ENCODE data around the gene NDUFS2. TPM values are rescaled to one million over a fixed set of nuclear protein-coding genes. Genes with fewer than 3 reads are reported as not detected.

The NDUFS2 gene
- total RNA-seq, 1 donor from 2014 or later = 66.3 TPM

DNA sequence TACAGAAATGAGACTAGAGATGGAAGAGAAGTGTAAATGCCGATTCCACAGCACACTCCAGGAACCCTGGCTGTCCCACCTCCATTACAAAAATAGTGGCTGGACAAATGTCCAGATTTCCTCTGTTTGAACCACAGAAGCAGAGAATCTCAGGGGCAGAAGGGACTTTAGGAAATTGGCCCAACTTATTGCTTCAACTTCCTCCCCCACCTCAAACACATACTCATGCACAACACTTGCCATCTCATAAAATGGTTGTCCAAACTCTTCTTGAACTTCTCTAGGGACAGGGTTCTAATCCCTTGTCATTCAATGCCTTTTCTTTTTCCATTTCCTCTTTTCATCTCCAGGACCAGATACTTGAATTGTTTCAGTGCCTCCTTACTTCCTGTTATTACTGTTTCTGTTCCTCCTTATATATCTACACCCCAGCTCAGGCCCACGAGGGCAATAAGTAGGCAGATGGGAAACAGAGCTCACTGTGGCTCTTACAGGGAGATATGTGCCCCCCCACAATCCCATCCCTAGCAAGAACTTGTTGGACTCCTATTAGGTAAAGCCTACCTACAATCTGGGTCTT is 16.3 kb upstream of the NDUFS2 start:
- H3K4me1 ChIP-seq = peaks cover 47% of the 10 kb centered on the region
- no peaks in the 10 kb centered on the region for H3K27me3 ChIP-seq (ENCODE audit: low read depth)
- no peak overlapping the region for H3K4me3 ChIP-seq
- ATAC-seq (peak; percentile 59 to 68), DNase-seq (no peak)
- TF ChIP-seq, protein P1, sequence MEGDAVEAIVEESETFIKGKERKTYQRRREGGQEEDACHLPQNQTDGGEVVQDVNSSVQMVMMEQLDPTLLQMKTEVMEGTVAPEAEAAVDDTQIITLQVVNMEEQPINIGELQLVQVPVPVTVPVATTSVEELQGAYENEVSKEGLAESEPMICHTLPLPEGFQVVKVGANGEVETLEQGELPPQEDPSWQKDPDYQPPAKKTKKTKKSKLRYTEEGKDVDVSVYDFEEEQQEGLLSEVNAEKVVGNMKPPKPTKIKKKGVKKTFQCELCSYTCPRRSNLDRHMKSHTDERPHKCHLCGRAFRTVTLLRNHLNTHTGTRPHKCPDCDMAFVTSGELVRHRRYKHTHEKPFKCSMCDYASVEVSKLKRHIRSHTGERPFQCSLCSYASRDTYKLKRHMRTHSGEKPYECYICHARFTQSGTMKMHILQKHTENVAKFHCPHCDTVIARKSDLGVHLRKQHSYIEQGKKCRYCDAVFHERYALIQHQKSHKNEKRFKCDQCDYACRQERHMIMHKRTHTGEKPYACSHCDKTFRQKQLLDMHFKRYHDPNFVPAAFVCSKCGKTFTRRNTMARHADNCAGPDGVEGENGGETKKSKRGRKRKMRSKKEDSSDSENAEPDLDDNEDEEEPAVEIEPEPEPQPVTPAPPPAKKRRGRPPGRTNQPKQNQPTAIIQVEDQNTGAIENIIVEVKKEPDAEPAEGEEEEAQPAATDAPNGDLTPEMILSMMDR (IDR thresholded peaks at IDR 0.05) = no peak
- peak overlapping the region; percentile 73 for H3K27ac ChIP-seq
- H3K36me3 ChIP-seq = no peaks in the 10 kb centered on the region
- intact Hi-C loops (cut with DNase I) = no loop called here
- H3K9me3 ChIP-seq = no peaks in the 10 kb centered on the region

- ATAC-seq (no peak), DNase-seq (no peak)
- Histone ChIP-seq H3K27me3 (ENCODE audit: low read depth) (no peaks in the 10 kb centered on the region), H3K9me3 (no peaks in the 10 kb centered on the region), H3K4me3 (no peak overlapping the region), H3K36me3 (peaks cover 7% of the 10 kb centered on the region), H3K4me1 (peaks cover 50% of the 10 kb centered on the region), H3K27ac (no peak overlapping the region)
- intact Hi-C loops (cut with DNase I) = no loop called here
- TF ChIP-seq, protein P1 (IDR thresholded peaks at IDR 0.05) = no peak
These were observed 14.9 kb upstream of the NDUFS2 start for GRCh38 chr1:161187311-161187710.

DNA sequence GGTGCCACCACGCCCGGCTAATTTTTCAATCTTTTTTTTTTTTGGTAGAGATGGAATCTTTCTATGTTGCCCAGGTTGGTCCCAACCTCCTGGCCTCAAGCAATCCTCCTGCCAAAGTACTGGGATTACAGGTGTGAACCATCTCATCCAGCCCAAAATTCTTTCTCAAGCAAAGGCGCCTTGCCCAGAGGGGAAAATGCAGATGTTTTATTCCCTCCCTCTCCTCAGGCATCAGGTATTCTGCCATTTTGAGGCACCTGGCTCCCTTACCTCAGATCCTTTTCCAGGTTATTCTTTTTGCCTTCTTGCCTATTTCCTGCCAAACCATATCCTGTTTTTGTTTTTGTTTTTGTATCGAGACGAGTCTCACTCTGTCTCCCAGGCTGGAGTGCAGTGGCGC is 13.8 kb upstream of the NDUFS2 start:
- TF ChIP-seq, protein P1 (IDR thresholded peaks at IDR 0.05) = no peak
- ATAC-seq (no peak), DNase-seq (no peak)
- H3K4me1 ChIP-seq = peaks cover 51% of the 10 kb centered on the region
- peaks cover 7% of the 10 kb centered on the region for H3K36me3 ChIP-seq
- no peaks in the 10 kb centered on the region for H3K9me3 ChIP-seq
- no peak overlapping the region for H3K27ac ChIP-seq
- intact Hi-C loops (cut with DNase I) = no loop called here
- H3K4me3 ChIP-seq = no peak overlapping the region
- H3K27me3 ChIP-seq (ENCODE audit: low read depth) = no peaks in the 10 kb centered on the region

DNA sequence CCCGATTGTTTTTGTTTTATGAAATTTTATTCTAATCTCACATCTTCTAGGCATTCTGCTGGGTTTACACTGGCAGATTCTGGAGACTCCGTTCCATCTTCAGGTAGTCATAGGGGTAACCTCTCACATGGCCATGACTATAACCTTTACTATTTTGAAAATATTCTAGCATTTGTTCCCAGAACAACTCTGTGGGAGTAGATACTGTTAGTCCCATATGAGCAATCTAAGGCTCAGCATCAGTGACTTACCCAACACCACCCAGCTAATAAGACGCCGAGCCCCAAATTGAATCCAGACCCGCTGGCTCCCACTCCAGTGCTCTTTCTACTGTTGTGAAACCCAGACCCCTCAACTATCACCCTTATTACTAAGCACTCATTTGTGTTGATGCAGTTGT is 13.1 kb upstream of the NDUFS2 start:
- ATAC-seq (no peak), DNase-seq (no peak)
- TF ChIP-seq, protein P1 (IDR thresholded peaks at IDR 0.05) = no peak
- no peaks in the 10 kb centered on the region for H3K9me3 ChIP-seq
- no peak overlapping the region for H3K4me3 ChIP-seq
- H3K27ac ChIP-seq = no peak overlapping the region
- H3K27me3 ChIP-seq (ENCODE audit: low read depth) = no peaks in the 10 kb centered on the region
- H3K4me1 ChIP-seq = peaks cover 49% of the 10 kb centered on the region
- intact Hi-C loops (cut with DNase I) = no loop called here
- peaks cover 7% of the 10 kb centered on the region for H3K36me3 ChIP-seq

DNA sequence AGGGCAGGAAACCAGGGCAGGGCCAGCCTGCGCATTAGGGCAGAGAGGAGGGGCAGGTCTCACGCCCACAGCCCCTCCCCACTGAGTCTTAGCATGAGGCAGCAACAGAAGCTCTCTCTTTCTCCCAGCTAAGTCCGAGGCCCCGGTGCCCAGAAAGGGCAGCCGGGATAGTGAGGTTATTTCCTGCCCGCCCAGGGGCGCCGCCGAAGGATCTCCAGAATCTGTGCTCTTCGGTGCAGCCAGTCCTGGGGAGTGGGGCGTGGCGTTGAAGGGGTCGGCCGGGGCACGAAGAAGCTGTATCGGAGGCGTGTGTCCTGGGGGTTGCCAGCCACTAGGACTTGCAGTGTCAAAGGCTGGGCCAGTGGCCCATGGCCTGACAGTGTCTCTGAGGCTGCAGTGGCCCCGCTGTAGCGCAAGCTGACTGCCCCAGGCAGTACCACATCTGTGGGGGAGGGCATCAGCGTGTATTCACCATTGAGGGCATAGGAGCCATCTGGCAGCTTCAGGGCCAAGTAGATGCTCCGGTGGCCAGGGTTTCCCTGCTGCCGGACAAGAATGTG is 11.1 kb upstream of the NDUFS2 start:
- no peak overlapping the region for H3K27ac ChIP-seq
- TF ChIP-seq, protein P1 (IDR thresholded peaks at IDR 0.05) = no peak
- peaks cover 45% of the 10 kb centered on the region for H3K4me1 ChIP-seq
- no peak overlapping the region for H3K4me3 ChIP-seq
- H3K36me3 ChIP-seq = peaks cover 7% of the 10 kb centered on the region
- ATAC-seq = no peak
- no peaks in the 10 kb centered on the region for H3K9me3 ChIP-seq
- no peaks in the 10 kb centered on the region for H3K27me3 ChIP-seq (ENCODE audit: low read depth)
- intact Hi-C loops (cut with DNase I) = no loop called here
- no peak for DNase-seq
